GM19351 (cell line): ENCODE measurements around the gene TSEN54.

Source experiments
- ATAC-seq: cut with Tn5 transposase; IDR thresholded peaks from one replicate; pipeline ENCODE4 v1.9.1; 2021; ENCODE audit warnings: mild to moderate bottlenecking, moderate library complexity; ENCODE audit not compliant: unreplicated experiment

The TSEN54 gene

DNA sequence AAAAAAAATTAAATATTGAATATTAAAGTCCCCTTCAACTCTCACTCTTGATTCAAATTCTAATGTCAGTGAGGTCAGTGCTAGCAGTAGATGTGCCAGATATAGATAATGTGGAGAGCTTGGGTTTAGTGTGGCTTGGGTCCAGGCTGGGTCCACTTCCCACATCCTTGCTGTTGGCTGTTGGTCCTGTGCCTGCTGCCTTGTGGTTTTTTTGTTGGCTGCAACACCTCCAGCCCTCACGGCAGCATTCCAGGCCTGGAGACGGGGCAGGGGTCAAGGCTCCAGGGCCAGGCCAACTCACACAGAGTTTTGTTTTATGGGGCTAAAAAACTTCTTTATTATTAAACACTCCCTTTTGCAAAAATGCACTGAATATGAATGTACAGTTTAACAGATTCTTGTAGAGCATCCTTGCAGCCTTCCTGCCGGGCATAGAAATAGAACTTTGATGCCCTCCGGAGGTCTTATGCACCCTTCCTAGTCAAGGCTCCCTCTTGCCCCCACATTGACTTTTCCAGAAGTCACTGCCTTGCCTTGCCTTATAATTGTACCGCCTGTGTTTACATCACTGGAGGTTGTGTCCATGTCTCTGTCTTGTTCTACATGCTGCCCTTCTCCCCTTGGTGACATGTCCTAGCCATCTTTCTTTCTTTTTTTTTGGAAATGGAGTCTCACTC is 45.7 kb downstream of the TSEN54 start:
- no peak for ATAC-seq

DNA sequence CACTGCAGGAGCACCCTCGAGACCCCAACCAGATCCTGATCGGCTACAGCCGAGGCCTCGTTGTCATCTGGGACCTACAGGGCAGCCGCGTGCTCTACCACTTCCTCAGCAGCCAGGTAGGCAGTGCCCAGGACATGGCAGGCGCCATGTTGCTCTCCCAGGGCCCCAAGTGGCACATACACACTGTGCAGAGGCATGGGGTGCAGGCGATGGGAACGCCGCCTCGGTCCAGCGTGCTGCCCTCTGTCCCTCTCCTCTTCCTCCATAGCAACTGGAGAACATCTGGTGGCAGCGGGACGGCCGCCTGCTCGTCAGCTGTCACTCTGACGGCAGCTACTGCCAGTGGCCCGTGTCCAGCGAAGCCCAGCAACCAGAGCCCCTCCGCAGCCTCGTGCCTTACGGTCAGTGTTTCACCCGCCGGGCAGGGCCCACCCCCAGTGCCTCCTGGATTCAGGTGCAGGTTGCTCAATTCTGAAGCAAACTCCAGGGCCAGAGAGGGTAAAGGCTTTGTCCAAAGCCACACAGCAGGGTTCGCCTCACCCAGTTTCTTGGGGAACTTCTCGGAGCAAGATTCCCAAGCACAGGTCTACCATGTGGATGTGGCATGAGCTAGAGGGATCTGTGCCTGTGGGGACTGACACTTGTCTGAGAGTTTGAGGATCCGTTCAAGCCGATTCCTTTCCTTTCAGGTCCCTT is 46.9 kb downstream of the TSEN54 start:
- ATAC-seq = no peak

DNA sequence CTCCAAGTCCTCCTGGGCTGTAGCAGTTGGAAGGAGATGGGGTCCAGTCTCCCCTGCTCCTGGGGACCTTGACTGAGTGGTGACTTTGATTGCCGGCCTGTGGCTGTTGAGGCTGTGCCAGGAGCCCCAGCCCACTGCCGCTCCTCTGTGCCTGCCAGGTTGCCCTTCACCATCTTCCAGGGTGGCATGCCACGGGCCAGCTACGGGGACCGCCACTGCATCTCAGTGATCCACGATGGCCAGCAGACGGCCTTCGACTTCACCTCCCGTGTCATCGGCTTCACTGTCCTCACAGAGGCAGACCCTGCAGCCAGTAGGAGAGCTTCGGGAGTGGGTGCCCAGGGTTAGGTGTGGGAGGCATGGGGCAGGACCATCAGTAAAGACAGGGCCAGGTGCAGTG is 47.9 kb downstream of the TSEN54 start:
- ATAC-seq = no peak

DNA sequence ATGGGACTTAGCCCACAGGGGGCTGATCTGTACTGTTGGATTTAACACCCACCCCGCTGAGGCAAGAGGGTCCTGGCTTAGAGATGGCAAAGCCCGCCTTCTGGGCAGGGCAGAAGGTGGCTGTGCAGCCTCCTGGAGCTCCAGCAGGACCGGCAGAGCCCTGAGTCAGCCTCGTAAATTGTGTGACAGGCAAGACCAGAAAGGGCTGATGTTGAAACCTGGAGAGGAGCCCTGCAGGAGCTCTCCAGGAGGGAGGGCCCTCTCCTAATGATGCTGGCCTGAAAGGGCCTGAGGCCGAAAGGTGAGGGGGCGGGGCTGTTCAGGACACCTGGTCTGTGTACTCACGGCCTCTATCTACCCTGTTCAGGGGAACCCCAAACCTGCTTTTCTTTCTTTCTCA is 48.7 kb downstream of the TSEN54 start:
- ATAC-seq = no peak

DNA sequence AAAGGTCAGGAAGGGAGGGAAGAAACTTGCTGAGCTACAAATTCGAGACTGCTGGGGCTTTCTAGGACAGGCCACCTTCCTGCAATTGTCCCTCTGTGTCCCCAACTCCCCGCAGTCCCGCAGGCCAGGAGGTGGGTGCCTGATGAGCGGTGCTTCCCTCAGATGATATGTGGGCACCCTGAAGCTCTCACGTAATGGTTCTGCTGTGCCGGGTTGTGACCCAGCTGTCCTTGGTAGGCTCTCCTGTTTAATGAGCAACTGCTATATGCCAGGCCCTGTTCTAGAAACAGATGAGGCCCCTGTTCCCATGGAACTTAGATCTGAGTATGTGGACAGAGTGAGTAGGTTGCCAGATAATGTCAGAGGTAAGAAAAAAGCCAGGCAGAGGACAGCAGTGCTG is 49.3 kb downstream of the TSEN54 start:
- no peak for ATAC-seq

DNA sequence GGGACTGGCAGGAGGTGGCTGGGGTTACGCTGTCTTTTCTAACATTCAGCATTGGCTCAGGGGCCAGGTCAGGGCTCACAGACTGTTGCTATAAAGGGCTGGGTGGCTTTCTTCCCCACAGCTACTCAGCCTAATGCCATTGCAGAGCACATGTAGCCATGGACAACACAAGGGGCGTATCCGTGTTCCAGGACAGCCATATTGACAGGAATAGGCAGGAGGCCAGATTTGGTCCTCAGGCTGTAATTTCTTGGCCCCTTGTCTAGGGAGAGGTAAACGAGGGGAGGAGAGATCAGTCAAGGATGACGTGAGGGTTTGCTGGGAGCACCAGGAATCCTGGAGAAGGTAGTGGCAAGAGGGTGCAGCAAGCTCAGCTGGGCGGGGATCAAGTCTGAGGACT is 50.1 kb downstream of the TSEN54 start:
- ATAC-seq = no peak

DNA sequence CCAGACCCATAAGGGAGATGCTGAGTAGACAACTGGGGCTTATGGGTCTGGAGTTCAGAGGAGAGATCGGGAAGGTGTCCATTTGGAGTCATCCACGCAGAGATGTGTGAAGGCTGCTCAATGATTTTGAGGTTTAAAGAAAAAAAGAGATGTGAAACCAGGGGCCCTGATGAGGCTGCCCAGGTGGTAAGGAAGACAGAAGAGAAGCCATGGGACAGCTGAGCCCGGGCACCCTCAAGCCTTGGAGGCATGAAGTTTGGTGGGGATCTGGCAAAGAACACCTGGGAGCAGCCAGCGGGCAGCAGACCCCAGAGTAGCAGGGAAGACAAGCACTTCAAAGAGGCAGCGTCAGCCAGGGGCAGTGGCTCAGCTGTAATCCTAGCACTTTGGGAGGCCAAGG is 50.5 kb downstream of the TSEN54 start:
- ATAC-seq = no peak

DNA sequence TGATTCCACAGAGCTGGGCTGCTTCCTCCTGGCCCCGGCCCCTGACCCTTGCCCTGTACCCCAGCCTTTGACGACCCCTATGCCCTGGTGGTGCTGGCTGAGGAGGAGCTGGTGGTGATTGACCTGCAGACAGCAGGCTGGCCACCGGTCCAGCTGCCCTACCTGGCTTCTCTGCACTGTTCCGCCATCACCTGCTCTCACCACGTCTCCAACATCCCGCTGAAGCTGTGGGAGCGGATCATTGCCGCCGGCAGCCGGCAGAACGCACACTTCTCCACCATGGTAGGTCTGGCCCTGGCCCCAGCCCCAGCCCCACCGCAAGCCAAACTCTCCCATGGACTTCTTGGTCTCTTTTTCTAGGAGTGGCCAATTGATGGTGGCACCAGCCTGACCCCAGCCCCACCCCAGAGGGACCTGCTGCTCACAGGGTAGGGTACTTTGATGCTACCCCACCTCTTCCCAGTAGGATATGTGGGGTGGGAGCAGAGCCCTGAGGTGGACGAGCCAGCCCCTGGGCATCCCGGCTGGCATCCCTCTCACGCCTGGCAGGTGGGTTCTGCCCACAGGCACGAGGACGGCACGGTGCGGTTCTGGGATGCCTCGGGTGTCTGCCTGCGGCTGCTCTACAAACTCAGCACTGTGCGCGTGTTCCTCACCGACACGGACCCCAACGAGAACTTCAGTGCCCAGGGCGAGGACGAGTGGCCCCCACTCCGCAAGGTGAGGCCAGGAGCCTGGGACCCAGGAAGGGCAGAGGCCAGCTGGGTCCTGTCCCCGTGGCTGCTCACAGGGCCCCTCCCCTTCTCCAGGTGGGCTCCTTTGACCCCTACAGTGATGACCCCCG is 52.3 kb downstream of the TSEN54 start:
- ATAC-seq = no peak

DNA sequence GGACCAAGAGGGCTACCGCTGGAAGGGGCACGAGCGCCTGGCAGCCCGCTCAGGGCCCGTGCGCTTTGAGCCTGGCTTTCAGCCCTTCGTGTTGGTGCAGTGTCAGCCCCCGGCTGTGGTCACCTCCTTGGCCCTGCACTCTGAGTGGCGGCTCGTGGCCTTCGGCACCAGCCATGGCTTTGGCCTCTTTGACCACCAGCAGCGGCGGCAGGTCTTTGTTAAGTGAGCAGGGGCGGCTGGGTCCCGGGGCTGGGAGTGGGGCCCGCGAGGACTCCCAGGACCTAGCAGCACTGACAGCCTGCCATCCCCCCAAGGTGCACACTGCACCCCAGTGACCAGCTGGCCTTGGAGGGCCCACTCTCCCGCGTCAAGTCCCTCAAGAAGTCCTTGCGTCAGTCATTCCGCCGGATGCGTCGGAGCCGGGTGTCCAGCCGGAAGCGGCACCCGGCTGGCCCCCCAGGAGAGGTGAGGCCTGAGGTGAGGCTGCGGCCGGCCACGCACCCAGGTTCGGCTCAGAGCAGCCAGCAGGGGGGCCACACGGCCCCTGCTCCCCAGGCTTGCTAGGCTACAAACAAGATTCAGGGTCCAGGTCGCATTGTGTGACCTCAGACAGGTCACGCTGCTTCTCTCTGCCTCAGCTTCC is 53.8 kb downstream of the TSEN54 start:
- no peak for ATAC-seq

DNA sequence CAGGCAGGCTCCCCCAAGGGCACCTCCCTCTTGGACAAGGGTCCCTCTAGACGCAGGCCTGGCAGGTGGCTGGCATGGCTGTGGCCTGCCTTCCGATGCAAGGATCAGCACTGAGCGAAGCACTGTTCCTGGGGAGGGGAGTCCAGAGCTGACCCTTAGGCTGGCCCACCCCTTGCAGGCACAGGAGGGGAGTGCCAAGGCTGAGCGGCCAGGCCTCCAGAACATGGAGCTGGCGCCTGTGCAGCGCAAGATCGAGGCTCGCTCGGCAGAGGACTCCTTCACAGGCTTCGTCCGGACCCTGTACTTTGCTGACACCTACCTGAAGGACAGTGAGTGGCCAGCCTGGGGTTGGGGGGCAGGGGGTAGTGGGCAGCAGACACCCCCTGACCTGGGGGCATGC is 54.4 kb downstream of the TSEN54 start:
- no peak for ATAC-seq

DNA sequence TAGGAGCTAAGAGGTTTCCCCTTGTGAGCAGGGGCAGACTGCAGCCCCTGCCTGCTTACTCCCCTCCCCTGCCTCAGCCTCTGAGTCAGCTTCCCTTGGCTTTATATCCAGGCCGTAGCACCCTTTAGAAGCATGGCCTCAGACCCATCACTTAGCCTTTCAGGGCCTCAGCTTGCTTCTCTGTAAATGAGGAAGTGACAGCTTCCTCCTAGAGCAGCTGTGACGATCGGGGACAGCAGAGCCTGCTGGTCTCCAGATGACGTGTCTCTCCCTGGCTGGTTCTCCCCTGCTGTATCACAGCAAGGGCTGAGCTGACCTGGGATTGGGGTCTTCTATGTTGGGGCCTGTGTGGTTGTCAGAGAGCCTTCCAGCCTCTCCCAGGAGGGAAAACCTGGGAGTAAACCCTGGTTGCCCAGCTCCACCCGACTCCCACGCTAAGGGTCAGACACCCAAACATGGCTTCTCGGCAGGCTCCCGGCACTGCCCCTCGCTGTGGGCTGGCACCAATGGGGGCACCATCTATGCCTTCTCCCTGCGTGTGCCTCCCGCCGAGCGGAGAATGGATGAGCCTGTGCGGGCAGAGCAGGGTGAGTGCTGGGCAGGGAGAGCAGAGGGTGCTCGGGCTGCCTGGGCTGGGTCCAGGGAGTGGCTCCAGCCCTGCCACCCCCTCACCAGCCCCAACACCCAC is 55.0 kb downstream of the TSEN54 start:
- no peak for ATAC-seq

DNA sequence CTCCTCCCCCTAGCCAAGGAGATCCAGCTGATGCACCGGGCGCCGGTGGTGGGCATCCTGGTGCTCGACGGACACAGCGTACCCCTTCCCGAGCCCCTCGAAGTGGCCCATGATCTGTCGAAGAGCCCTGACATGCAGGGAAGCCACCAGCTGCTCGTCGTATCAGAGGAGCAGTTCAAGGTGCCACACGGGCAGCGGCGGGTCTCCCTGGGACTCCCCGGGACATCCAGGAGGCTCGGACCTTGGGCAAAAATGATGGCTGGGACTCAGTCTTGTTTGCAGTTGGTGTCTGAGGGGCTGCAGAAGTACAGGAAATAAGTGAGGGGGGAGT is 55.5 kb downstream of the TSEN54 start:
- no peak for ATAC-seq

DNA sequence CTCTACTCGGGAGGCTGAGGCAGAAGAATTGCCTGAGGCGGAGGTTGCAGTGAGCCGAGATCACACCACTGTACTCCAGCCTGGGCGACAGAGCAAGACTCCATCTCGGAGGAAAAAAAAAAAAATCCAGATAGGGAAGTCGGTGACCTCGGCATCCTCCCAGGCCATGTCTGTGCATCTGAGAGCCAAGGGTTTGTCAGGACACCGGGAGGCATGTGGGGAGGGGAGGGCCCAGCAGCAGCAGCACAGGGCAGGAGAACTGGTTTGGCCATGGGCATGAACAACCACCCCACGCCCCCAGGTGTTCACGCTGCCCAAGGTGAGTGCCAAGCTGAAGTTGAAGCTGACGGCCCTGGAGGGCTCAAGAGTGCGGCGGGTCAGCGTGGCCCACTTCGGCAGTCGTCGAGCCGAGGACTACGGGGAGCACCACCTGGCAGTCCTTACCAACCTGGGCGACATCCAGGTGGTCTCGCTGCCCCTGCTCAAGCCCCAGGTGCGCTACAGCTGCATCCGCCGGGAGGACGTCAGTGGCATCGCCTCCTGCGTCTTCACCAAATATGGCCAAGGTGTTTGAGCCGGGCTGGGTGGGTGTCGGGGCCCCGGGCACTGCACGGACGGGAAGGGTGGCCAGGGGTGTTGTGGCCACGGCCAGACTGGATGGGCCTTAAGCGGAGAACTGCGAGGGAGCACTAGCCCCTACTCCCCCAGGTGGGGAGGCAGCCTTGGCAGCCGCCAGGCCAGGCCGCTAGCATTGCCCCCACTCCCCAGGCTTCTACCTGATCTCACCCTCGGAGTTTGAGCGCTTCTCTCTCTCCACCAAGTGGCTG is 56.6 kb downstream of the TSEN54 start:
- no peak for ATAC-seq

DNA sequence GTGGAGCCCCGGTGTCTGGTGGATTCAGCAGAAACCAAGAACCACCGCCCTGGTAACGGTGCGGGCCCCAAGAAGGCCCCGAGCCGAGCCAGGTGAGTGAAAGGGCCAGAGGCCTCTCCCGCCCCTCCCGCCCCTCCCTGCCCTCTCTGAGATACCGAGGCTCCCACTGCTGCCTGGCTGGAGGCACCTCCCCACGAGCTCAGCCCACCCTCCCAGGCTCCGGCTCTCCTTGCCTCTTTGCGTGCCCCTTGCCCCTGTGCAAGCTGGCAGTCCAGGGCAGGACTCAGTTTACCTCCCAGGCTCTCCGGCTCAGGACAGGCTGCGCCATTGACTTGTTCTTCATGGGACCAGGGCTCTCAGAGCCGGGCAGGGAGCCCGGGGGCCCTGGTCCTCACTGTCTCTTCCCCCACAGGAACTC is 57.2 kb downstream of the TSEN54 start:
- no peak for ATAC-seq

DNA sequence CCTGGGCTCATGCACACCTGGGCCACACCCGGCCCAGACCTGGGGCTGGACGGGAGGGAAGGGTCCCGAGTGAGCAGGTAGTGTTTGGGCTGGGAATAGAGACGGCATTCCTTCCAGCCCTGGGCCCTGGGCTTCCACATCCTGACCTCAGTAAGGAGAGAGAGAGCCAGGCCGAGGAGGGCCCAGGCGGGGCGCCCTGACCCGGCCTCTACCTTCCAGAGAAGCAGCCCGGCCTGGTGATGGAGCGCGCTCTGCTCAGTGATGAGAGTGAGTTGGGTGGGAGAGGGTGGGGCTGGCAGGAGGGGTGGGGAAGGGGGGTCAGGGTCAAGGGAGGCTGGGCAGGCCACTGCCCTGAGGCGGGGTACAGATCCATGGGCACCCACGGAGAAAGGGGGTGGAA is 57.7 kb downstream of the TSEN54 start:
- ATAC-seq = no peak
